Breast epithelium (tissue), 3 donors: ENCODE results near the gene VEPH1.

ENCODE experiments used
- POLR2A ChIP-seq: fragments of 450-650 bp; IDR thresholded peaks from one replicate; pipeline ENCODE4 v1.6.1; 2016; ENCODE audit warnings: antibody characterized with exemption, mild to moderate bottlenecking, moderate library complexity
- POLR2AphosphoS5 ChIP-seq, 3 donors: sonication (generic); formaldehyde crosslinking; IDR thresholded peaks; one replicate each; pipeline ENCODE4 v1.6.1; 2017; ENCODE audit warnings: antibody characterized with exemption in 3 of 3
- TF ChIP-seq, protein P1 (sequence below), 3 donors: fragments of 450-650 bp; IDR thresholded peaks; one replicate each; pipeline ENCODE4 v1.5.1; 2016 to 2017; ENCODE audit warnings: antibody characterized with exemption in 3 of 3, mild to moderate bottlenecking in 3 of 3, moderate library complexity in 3 of 3

DNA sequence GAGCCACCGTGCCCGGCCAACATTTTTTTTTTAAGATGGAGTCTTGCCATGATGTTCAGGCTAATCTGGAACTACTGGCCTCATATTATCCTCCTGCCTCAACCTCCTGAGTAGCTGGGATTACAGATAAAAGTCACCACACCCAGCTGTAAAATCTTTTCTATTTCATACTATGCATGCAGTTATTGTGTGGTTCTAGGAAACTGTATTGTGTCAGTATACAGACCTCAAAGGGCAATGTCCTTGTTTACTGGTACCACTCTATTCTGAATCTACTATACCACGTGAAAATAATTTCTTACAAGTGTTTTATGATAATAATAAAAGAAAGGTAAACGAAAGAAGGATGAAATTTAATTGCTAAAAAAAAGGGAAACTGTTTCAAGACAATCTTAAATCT is 190.0 kb downstream of the VEPH1 start:
- TF ChIP-seq, protein P1, sequence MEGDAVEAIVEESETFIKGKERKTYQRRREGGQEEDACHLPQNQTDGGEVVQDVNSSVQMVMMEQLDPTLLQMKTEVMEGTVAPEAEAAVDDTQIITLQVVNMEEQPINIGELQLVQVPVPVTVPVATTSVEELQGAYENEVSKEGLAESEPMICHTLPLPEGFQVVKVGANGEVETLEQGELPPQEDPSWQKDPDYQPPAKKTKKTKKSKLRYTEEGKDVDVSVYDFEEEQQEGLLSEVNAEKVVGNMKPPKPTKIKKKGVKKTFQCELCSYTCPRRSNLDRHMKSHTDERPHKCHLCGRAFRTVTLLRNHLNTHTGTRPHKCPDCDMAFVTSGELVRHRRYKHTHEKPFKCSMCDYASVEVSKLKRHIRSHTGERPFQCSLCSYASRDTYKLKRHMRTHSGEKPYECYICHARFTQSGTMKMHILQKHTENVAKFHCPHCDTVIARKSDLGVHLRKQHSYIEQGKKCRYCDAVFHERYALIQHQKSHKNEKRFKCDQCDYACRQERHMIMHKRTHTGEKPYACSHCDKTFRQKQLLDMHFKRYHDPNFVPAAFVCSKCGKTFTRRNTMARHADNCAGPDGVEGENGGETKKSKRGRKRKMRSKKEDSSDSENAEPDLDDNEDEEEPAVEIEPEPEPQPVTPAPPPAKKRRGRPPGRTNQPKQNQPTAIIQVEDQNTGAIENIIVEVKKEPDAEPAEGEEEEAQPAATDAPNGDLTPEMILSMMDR (IDR thresholded peaks at IDR 0.05): no peak
- TF ChIP-seq POLR2A (no peak), POLR2AphosphoS5 (IDR thresholded peaks at IDR 0.05) (no peak)
